Measurements from ENCODE around the gene CST6. TPM values are rescaled to one million over a fixed set of nuclear protein-coding genes. Genes with fewer than 3 reads are reported as not detected.
"Not testable (repeated sequence)": the region's sequence is repeated elsewhere in the genome, so short reads cannot be mapped to it uniquely, and the experiment has no call there.

CST6 gene
- total RNA-seq, 4 donors from 2014 or later = 7.1 to 53.1 (median 30.6) TPM

GRCh38 chr11:66006891-66007176 is 5.0 kb upstream of the CST6 start:
- intact Hi-C loops (cut with DNase I) = loop anchor here (5.0 kb wide), 1 partner anchor 50 kb away; no protein-coding TSS in a partner anchor
- no peak for TF ChIP-seq POLR2A (IDR thresholded peaks at IDR 0.05)
- no peak for TF ChIP-seq CTCF (IDR thresholded peaks at IDR 0.05)

GRCh38 chr11:66007201-66007634 is 4.6 kb upstream of the CST6 start:
- Histone ChIP-seq H3K4me1 (peaks cover 11 to 32% of the 10 kb centered on the region in 2 donors), H3K4me3 (replicated peaks in 1 of 3) (no peak overlapping the region), H3K27me3 (no peaks in the 10 kb centered on the region), H3K9me3 (no peaks in the 10 kb centered on the region), H3K27ac (no peak overlapping the region), H3K36me3 (peaks cover 7 to 12% of the 10 kb centered on the region in 2 donors)
- 48 to 53% methylated on average over 4 to 5 of the region's 5 CpGs for WGBS, 2 donors
- no peak for TF ChIP-seq CTCF (IDR thresholded peaks at IDR 0.05)
- no peak for TF ChIP-seq POLR2A (IDR thresholded peaks at IDR 0.05)
- peak in 1 of 2 donors; percentile 17 for DNase-seq
- intact Hi-C loops (cut with DNase I) = loop anchor here (5.0 kb wide), 1 partner anchor 50 kb away; no protein-coding TSS in a partner anchor

More at GRCh38 chr11:66006891-66007176, 5.0 kb upstream of the CST6 start:
- no peaks in the 10 kb centered on the region for H3K9me3 ChIP-seq
- DNase-seq = no peak
- H3K27ac ChIP-seq = no peak overlapping the region
- H3K36me3 ChIP-seq = peaks cover 7 to 12% of the 10 kb centered on the region in 2 donors
- peaks cover 8 to 28% of the 10 kb centered on the region in 2 donors for H3K4me1 ChIP-seq
- 69 to 85% methylated on average over 2 to 3 of the region's 4 CpGs for WGBS, 2 donors
- H3K27me3 ChIP-seq = no peaks in the 10 kb centered on the region
- no peak overlapping the region for H3K4me3 ChIP-seq (replicated peaks in 1 of 3)

- intact Hi-C loops (cut with DNase I) = loop anchor here (5.0 kb wide), 1 partner anchor 51 kb away; no protein-coding TSS in a partner anchor
- Histone ChIP-seq H3K36me3 (peaks cover 7 to 12% of the 10 kb centered on the region in 2 donors), H3K4me1 (peaks cover 12 to 38% of the 10 kb centered on the region in 2 donors), H3K27me3 (no peaks in the 10 kb centered on the region), H3K4me3 (replicated peaks in 1 of 3) (no peak overlapping the region), H3K27ac (peak overlapping the region in 2 of 3 donors; percentile 43 to 79), H3K9me3 (no peaks in the 10 kb centered on the region)
- no peak for DNase-seq
- 87 to 91% methylated on average over 2 of the region's 2 CpGs for WGBS, 2 donors
- TF ChIP-seq POLR2A (IDR thresholded peaks at IDR 0.05) = no peak
- TF ChIP-seq CTCF (IDR thresholded peaks at IDR 0.05) = no peak
These were observed 3.7 kb upstream of the CST6 start for GRCh38 chr11:66008095-66008467.

GRCh38 chr11:66008468-66009101 is 3.2 kb upstream of the CST6 start:
- Histone ChIP-seq H3K27me3 (no peaks in the 10 kb centered on the region), H3K4me1 (peaks cover 12 to 38% of the 10 kb centered on the region in 2 donors), H3K9me3 (no peaks in the 10 kb centered on the region), H3K36me3 (peaks cover 7 to 12% of the 10 kb centered on the region in 2 donors), H3K27ac (peak overlapping the region in 2 of 3 donors; percentile 43 to 79), H3K4me3 (replicated peaks in 1 of 3) (no peak overlapping the region)
- DNase-seq = peak; percentile 77
- intact Hi-C loops (cut with DNase I) = loop anchor here (5.0 kb wide), 1 partner anchor 51 kb away; no protein-coding TSS in a partner anchor
- 54 to 62% methylated on average over 6 to 10 of the region's 10 CpGs for whole genome bisulfite sequencing, 2 donors
- TF ChIP-seq CTCF (IDR thresholded peaks at IDR 0.05) (no peak), POLR2A (IDR thresholded peaks at IDR 0.05) (no peak)

- H3K4me3 ChIP-seq (replicated peaks in 1 of 3); H3K27me3 ChIP-seq; H3K36me3 ChIP-seq; H3K9me3 ChIP-seq; intact Hi-C loops (cut with DNase I); DNase-seq: not testable (repeated sequence)
- Histone ChIP-seq H3K27ac (peak overlapping the region in 1 of 3 donors; percentile 79), H3K4me1 (peaks cover 12 to 39% of the 10 kb centered on the region in 2 donors)
- 84 to 87% methylated on average over 4 of the region's 4 CpGs for WGBS, 2 donors
These were observed 1.8 kb upstream of the CST6 start for GRCh38 chr11:66010036-66010435.

Data from thyroid gland (tissue), 4 donors.